HCT116 (cell line): ENCODE results near the gene ANKRD7. TPM values are rescaled to one million over a fixed set of nuclear protein-coding genes. Genes with fewer than 3 reads are reported as not detected.

Source experiments
- ATAC-seq: fragments of 200-7000 bp; cut with Tn5 transposase; 2 replicates; pipeline ENCODE4 v1.9.1; 2020; ENCODE audit warnings: mild to moderate bottlenecking, moderate library complexity
- BruUV-seq: library from RNA; stranded (reverse); fragments of 400-500 nt; replicated peaks from 2 replicates; lab custom pipeline; 2021; lab: Mats Ljungman, UMichigan
- CTCF ChIA-PET: fragments of 300-600 bp; sonication (Branson Sonifier 250); formaldehyde crosslinking; loops from one replicate; lab custom pipeline; 2021; ENCODE audit warnings: antibody characterized with exemption; lab: Charles Lee
- POLR2A ChIA-PET: fragments of 300-600, 350-600 bp; sonication (Branson Sonifier 250); formaldehyde crosslinking; loops from one replicate; lab custom pipeline; 2021; ENCODE audit warnings: antibody characterized with exemption; lab: Charles Lee
- RAD21 ChIA-PET, 2 experiments: fragments of 300-600 bp; sonication (Branson Sonifier 250); formaldehyde crosslinking; loops; one replicate each; lab custom pipeline; 2023; ENCODE audit warnings: low total read pairs in 2 of 2; ENCODE audit not compliant: uncharacterized antibody in 2 of 2, unreplicated experiment in 2 of 2, low non-redundant PET in 1 of 2; lab: Charles Lee
- DNase-seq: peaks from one replicate; pipeline ENCODE4 v3.0.0-alpha.2; 2010; ENCODE audit warnings: low read depth, low spot score
- H2AFZ ChIP-seq: fragments of 200-600 bp; shearing (Covaris generic), sonication (generic); 2 replicates; pipeline ENCODE4 v1.6.1; 2017; ENCODE audit warnings: low read depth, mixed run types, mixed read lengths, antibody characterized with exemption, low read length; ENCODE audit not compliant: poor library complexity, severe bottlenecking
- H3K27ac ChIP-seq: 2 replicates; pipeline ENCODE4 v1.5.1; 2012; ENCODE audit warnings: low read depth, low read length
- H3K27me3 ChIP-seq: fragments of 200-600 bp; sonication (generic); 2 replicates; pipeline ENCODE4 v1.6.1; 2016; ENCODE audit warnings: mixed run types, low read length, mixed read lengths; ENCODE audit not compliant: insufficient read depth
- H3K36me3 ChIP-seq, 2 experiments: fragments of 200-500 bp in 1 of 2; fragments of 200-600 bp in 1 of 2; sonication (Bioruptor generic) in 1 of 2; sonication (generic) in 1 of 2; 2 replicates each; pipeline versions ENCODE4 v1.5.1 to v1.6.1; 2014 to 2016; ENCODE audit warnings: low read length in 2 of 2, inconsistent platforms in 1 of 2, mixed read lengths in 1 of 2, mixed run types in 1 of 2; ENCODE audit not compliant: insufficient read depth in 2 of 2, control insufficient read depth in 1 of 2
- H3K4me1 ChIP-seq, 2 experiments: fragments of 200-600 bp in 1 of 2; sonication (generic) in 1 of 2; 2 replicates each; pipeline versions ENCODE4 v1.5.1 to v1.6.1; 2012 to 2017; ENCODE audit warnings: low read length in 2 of 2, inconsistent platforms in 1 of 2, mild to moderate bottlenecking in 1 of 2, mixed read lengths in 1 of 2, mixed run types in 1 of 2, moderate library complexity in 1 of 2; ENCODE audit not compliant: insufficient read depth in 2 of 2, control insufficient read depth in 1 of 2
- H3K4me2 ChIP-seq: fragments of 200-600 bp; sonication (generic); 2 replicates; pipeline ENCODE4 v1.6.1; 2017; ENCODE audit warnings: mixed run types, low read length, mixed read lengths
- H3K4me3 ChIP-seq, 2 experiments: fragments of 200-600 bp in 1 of 2; sonication (generic) in 1 of 2; replicated peaks in 1 of 2; 2 replicates each; pipeline ENCODE4 v1.5.1; 2011 to 2016; ENCODE audit warnings: low read length in 2 of 2, control low read depth in 1 of 2, low read depth in 1 of 2, mild to moderate bottlenecking in 1 of 2, mixed read lengths in 1 of 2, mixed run types in 1 of 2
- H3K79me2 ChIP-seq: fragments of 200-600 bp; sonication (generic); 2 replicates; pipeline ENCODE4 v1.6.1; 2017; ENCODE audit warnings: mild to moderate bottlenecking, mixed run types, low read length, moderate library complexity, mixed read lengths; ENCODE audit not compliant: insufficient read depth
- H3K9ac ChIP-seq: fragments of 200-600 bp; sonication (generic); 2 replicates; pipeline ENCODE4 v1.6.1; 2016; ENCODE audit warnings: low read length, mixed read lengths
- H3K9me2 ChIP-seq: fragments of 200-600 bp; sonication (generic), shearing (Covaris generic); 2 replicates; pipeline ENCODE4 v1.6.1; 2017; ENCODE audit warnings: mixed run types, mild to moderate bottlenecking, moderate library complexity; ENCODE audit not compliant: insufficient read depth
- H3K9me3 ChIP-seq, 2 experiments: fragments of 200-500 bp in 1 of 2; fragments of 200-600 bp in 1 of 2; sonication (Bioruptor generic) in 1 of 2; sonication (generic) in 1 of 2; 2 replicates each; pipeline ENCODE4 v1.6.1; 2014 to 2017; ENCODE audit warnings: low read length in 2 of 2, mixed read lengths in 2 of 2, inconsistent platforms in 1 of 2, low read depth in 1 of 2, mild to moderate bottlenecking in 1 of 2, mixed run types in 1 of 2, moderate library complexity in 1 of 2; ENCODE audit not compliant: control insufficient read depth in 1 of 2, insufficient read depth in 1 of 2
- H4K20me1 ChIP-seq: fragments of 200-600 bp; sonication (generic), shearing (Covaris generic); 2 replicates; pipeline ENCODE4 v1.6.1; 2017; ENCODE audit warnings: mixed run types, mild to moderate bottlenecking, moderate library complexity; ENCODE audit not compliant: insufficient read depth
- CBX3 ChIP-seq: IDR thresholded peaks from 2 replicates; pipeline ENCODE4 v1.6.1; 2012; ENCODE audit warnings: low read depth
- ELF1 ChIP-seq: IDR thresholded peaks from 2 replicates; pipeline ENCODE4 v1.6.1; 2012; ENCODE audit warnings: low read depth, borderline replicate concordance
- EZH2 ChIP-seq: fragments of 200-600 bp; sonication (generic); IDR thresholded peaks from 2 replicates; pipeline ENCODE4 v1.6.1; 2017; ENCODE audit warnings: antibody characterized with exemption, mixed run types
- EZH2phosphoT487 ChIP-seq: fragments of 200-600 bp; IDR thresholded peaks from 2 replicates; pipeline ENCODE4 v1.6.1; 2018; ENCODE audit warnings: antibody characterized with exemption, borderline replicate concordance
- FOSL1 ChIP-seq: IDR thresholded peaks from 2 replicates; pipeline ENCODE4 v1.6.1; 2012; ENCODE audit warnings: low read depth
- JUND ChIP-seq: IDR thresholded peaks from 2 replicates; pipeline ENCODE4 v1.6.1; 2012
- POLR2A ChIP-seq: IDR thresholded peaks from 2 replicates; pipeline ENCODE4 v1.7.0; 2011; ENCODE audit warnings: borderline replicate concordance; ENCODE audit not compliant: insufficient read depth, insufficient read length; ENCODE audit errors: extremely low read depth
- POLR2AphosphoS5 ChIP-seq: IDR thresholded peaks from 2 replicates; pipeline ENCODE4 v1.6.1; 2011; ENCODE audit warnings: mild to moderate bottlenecking, low read depth, low read length, moderate library complexity
- RAD21 ChIP-seq: IDR thresholded peaks from 2 replicates; pipeline ENCODE4 v1.6.1; 2012; ENCODE audit warnings: low read depth, mild to moderate bottlenecking
- REST ChIP-seq: IDR thresholded peaks from 2 replicates; pipeline ENCODE4 v1.6.1; 2012; ENCODE audit warnings: low read depth
- SP1 ChIP-seq: IDR thresholded peaks from 2 replicates; pipeline ENCODE4 v1.6.1; 2012; ENCODE audit warnings: low read depth
- TCF7L2 ChIP-seq: IDR thresholded peaks from 2 replicates; pipeline ENCODE4 v1.7.0; 2011; ENCODE audit warnings: borderline replicate concordance, inconsistent platforms; ENCODE audit not compliant: insufficient read depth, insufficient read length; ENCODE audit errors: extremely low read depth
- YY1 ChIP-seq: IDR thresholded peaks from 2 replicates; pipeline ENCODE4 v1.6.1; 2011; ENCODE audit warnings: low read length, low read depth, moderate library complexity, mild to moderate bottlenecking; ENCODE audit not compliant: insufficient replicate concordance; ENCODE audit errors: extremely low read depth
- ZBTB33 ChIP-seq: IDR thresholded peaks from 2 replicates; pipeline ENCODE4 v1.6.1; 2011; ENCODE audit warnings: mild to moderate bottlenecking, low read length, moderate library complexity; ENCODE audit not compliant: insufficient replicate concordance; ENCODE audit errors: extremely low read depth
- ZFX ChIP-seq: fragments of 450-650 bp; IDR thresholded peaks from 2 replicates; pipeline ENCODE4 v1.6.1; 2017
- ZNF274 ChIP-seq: fragments of 200-500 bp; sonication (Bioruptor generic); IDR thresholded peaks from 2 replicates; pipeline ENCODE4 v1.6.1; 2014; ENCODE audit warnings: mild to moderate bottlenecking, low read depth, low read length, inconsistent platforms
- intact Hi-C: fragments of 100-400 bp; cut with micrococcal nuclease; formaldehyde crosslinking; loops from 2 replicates; pipeline ENCODE4 v1.10.0; 2022
- total RNA-seq: library from RNA; stranded (reverse); gene quantifications from one replicate; pipeline ENCODE4 v1.2.1, GENCODE V29; 2021; ENCODE audit not compliant: unreplicated experiment
- TF ChIP-seq, protein P1 (sequence below), 3 experiments: fragments of 200-600 bp in 1 of 3; sonication (generic) in 1 of 3; IDR thresholded peaks in 2 of 3; conservative IDR thresholded peaks in 1 of 3; 2 replicates each; pipeline ENCODE4 v1.5.1; 2012 to 2017; ENCODE audit warnings: low read depth in 2 of 3, low read length in 2 of 3, antibody characterized with exemption in 1 of 3, borderline replicate concordance in 1 of 3, control low read depth in 1 of 3, mild to moderate bottlenecking in 1 of 3, mixed read lengths in 1 of 3, mixed run types in 1 of 3, moderate library complexity in 1 of 3; ENCODE audit not compliant: insufficient read depth in 1 of 3
- TF ChIP-seq, protein P2 (sequence below): IDR thresholded peaks from 2 replicates; pipeline ENCODE4 v1.6.1; 2012

ANKRD7 gene
- total RNA-seq, 1 experiment from 2014 or later: not detected

DNA sequence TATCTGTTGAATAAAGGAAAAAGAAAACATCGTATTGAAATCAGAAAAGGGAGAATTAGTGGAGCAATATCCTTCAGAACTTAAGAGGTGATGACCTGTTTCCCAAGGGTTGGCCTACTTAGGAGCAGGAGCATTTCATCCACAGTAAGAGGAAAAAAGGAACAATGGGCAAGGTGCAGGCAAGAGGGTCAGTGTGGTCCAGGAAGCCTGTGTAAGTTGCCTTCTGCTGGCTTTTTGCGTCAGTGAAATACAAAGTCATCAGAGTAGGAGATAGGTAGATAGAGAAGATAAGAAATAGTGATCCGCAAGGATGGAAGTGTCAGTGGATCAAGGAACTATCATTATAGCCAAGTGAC is 5.4 kb upstream of the ANKRD7 start:
- H3K27ac ChIP-seq: no peak overlapping the region
- no peak overlapping the region for H3K4me2 ChIP-seq
- H3K9ac ChIP-seq: no peak overlapping the region
- no peaks in the 10 kb centered on the region for H3K9me3 ChIP-seq
- no peaks in the 10 kb centered on the region for H3K79me2 ChIP-seq
- BruUV-seq: no TSS peak
- no peak overlapping the region for H3K4me3 ChIP-seq
- ChIA-PET CTCF (no interaction called here), POLR2A (no interaction called here), RAD21 (no interaction called here)
- no peaks in the 10 kb centered on the region for H3K36me3 ChIP-seq
- H2AFZ ChIP-seq: no peak overlapping the region
- ATAC-seq (no peak), DNase-seq (no peak)
- no peaks in the 10 kb centered on the region for H4K20me1 ChIP-seq
- H3K4me1 ChIP-seq: no peaks in the 10 kb centered on the region
- intact Hi-C loops: no loop called here
- no peaks in the 10 kb centered on the region for H3K27me3 ChIP-seq
- no peak for TF ChIP-seq EZH2phosphoT487
- TF ChIP-seq ZBTB33: no peak
- no peak for TF ChIP-seq SP1
- no peak for TF ChIP-seq FOSL1
- no peak for TF ChIP-seq ZFX
- no peak for TF ChIP-seq POLR2A
- TF ChIP-seq ELF1: no peak
- TF ChIP-seq EZH2: no peak
- TF ChIP-seq, protein P1, sequence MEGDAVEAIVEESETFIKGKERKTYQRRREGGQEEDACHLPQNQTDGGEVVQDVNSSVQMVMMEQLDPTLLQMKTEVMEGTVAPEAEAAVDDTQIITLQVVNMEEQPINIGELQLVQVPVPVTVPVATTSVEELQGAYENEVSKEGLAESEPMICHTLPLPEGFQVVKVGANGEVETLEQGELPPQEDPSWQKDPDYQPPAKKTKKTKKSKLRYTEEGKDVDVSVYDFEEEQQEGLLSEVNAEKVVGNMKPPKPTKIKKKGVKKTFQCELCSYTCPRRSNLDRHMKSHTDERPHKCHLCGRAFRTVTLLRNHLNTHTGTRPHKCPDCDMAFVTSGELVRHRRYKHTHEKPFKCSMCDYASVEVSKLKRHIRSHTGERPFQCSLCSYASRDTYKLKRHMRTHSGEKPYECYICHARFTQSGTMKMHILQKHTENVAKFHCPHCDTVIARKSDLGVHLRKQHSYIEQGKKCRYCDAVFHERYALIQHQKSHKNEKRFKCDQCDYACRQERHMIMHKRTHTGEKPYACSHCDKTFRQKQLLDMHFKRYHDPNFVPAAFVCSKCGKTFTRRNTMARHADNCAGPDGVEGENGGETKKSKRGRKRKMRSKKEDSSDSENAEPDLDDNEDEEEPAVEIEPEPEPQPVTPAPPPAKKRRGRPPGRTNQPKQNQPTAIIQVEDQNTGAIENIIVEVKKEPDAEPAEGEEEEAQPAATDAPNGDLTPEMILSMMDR (IDR thresholded peaks at IDR 0.05 in 2 of 3, conservative IDR thresholded peaks at IDR 0.05 in 1 of 3; ENCODE audit: borderline replicate concordance in 1 of 3, insufficient read depth in 1 of 3, low read depth in 2 of 3, low read length in 2 of 3): no peak
- no peak for TF ChIP-seq REST
- TF ChIP-seq YY1: no peak
- no peak for TF ChIP-seq POLR2AphosphoS5
- no peak for TF ChIP-seq CBX3
- no peak for TF ChIP-seq TCF7L2
- TF ChIP-seq RAD21: no peak
- TF ChIP-seq, protein P2, sequence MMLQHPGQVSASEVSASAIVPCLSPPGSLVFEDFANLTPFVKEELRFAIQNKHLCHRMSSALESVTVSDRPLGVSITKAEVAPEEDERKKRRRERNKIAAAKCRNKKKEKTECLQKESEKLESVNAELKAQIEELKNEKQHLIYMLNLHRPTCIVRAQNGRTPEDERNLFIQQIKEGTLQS: no peak
- no peak for TF ChIP-seq ZNF274
- no peak for TF ChIP-seq JUND
- no peaks in the 10 kb centered on the region for H3K9me2 ChIP-seq
